ENCODE results near the gene ZNF419.

GRCh38 chr19:57515255-57515654, 27.7 kb downstream of the ZNF419 start:
- TF ChIP-seq POLR2A (IDR thresholded peaks at IDR 0.05) (no peak), CTCF (IDR thresholded peaks at IDR 0.05) (no peak)

Data from Peyer's patch (tissue), 4 donors.